ENCODE measurements around the gene MTUS2.

DNA sequence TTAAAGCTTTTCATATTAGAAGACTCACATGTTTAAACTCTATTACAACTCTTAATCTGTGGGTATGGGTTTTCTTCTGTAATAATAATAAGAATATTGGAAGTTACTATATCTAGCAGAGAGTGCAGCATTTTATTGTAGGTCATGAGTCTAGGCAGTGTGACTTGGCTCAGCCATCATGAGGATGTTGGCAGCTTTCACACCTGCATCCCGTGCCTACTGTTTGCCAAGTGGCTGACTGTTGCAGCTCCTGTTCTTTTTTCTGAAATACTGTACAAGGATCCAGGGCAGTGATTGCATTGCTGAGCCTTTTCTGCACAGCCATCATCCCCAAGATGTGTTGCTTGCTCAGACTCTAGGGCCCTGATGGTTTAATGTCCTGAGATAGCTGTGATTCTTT, 47.4 kb downstream of the MTUS2 start:
- TF ChIP-seq CTCF (IDR thresholded peaks at IDR 0.05; ENCODE audit: insufficient read depth, low read length): no peak
- no peak for TF ChIP-seq REST (IDR thresholded peaks at IDR 0.05; ENCODE audit: insufficient replicate concordance, low read depth)
- TF ChIP-seq GABPA (IDR thresholded peaks at IDR 0.05; ENCODE audit: low read depth): no peak

Measured in HL-60 (cell line).